LNCaP clone FGC (cell line): ENCODE data around the gene CPAMD8.

Source experiments
- DNase-seq: peaks from one replicate; pipeline ENCODE4 v3.0.0-alpha.2; 2011; ENCODE audit warnings: low read depth
- H3K4me3 ChIP-seq: 2 replicates; pipeline ENCODE4 v1.5.1; 2011; ENCODE audit warnings: mild to moderate bottlenecking, low read depth, low read length, control low read depth
- TF ChIP-seq, protein P1 (sequence below): IDR thresholded peaks from 2 replicates; pipeline ENCODE4 v1.5.1; 2012; ENCODE audit warnings: mild to moderate bottlenecking; ENCODE audit not compliant: control insufficient read depth, insufficient read depth; ENCODE audit errors: extremely low read depth

The CPAMD8 gene

DNA sequence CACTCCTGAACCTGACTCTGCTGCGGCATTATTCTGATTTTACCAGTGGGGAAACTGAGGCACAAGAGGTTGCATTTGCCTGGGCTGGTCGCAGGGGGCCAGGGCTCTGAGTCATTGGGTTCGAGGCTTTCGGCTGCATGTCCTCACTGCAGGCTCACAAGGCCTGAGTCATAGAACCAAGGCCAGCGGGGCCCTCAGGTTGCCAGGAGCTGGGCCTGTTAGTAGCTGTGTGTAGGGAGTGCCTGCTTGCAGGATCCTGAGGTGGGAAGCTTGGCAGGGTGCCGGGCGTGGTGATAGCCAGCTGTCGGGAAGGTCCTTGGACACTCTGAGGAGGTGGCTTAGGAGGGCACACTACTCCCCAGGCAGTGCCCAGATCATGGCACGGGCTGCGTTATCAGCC lies 159.4 kb downstream of the CPAMD8 start:
- no peak overlapping the region for H3K4me3 ChIP-seq
- TF ChIP-seq, protein P1, sequence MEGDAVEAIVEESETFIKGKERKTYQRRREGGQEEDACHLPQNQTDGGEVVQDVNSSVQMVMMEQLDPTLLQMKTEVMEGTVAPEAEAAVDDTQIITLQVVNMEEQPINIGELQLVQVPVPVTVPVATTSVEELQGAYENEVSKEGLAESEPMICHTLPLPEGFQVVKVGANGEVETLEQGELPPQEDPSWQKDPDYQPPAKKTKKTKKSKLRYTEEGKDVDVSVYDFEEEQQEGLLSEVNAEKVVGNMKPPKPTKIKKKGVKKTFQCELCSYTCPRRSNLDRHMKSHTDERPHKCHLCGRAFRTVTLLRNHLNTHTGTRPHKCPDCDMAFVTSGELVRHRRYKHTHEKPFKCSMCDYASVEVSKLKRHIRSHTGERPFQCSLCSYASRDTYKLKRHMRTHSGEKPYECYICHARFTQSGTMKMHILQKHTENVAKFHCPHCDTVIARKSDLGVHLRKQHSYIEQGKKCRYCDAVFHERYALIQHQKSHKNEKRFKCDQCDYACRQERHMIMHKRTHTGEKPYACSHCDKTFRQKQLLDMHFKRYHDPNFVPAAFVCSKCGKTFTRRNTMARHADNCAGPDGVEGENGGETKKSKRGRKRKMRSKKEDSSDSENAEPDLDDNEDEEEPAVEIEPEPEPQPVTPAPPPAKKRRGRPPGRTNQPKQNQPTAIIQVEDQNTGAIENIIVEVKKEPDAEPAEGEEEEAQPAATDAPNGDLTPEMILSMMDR, result no peak
- DNase-seq, result no peak

DNA sequence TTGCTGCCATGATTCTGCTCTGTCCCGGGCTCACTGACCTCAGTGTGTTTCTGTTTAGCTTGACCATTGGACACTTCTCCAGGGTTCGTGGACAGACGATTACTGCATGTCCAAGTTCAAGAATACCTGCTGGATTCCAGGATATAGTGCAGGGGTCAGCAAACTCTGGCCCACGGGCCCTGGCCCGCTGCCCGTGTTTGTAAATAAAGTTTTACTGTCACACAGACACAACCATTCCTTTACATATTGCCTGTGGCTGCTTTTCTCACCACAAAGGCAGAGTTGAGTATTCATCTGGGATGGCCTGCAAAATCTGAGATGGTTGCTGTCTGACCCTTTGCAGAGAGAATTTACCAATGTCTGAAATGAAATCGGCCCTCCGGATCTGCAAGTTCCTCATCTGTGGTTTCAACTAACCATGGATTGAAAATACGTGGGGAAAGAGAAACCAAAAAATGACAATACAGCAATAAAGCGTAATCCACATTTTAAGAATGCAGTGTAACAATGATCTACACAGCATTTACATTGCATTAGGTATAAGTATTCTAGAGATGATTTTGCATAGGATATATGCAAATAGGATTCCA lies 163.7 kb downstream of the CPAMD8 start:
- peak; percentile 3 for DNase-seq
- TF ChIP-seq, protein P1, result no peak
- no peak overlapping the region for H3K4me3 ChIP-seq

DNA sequence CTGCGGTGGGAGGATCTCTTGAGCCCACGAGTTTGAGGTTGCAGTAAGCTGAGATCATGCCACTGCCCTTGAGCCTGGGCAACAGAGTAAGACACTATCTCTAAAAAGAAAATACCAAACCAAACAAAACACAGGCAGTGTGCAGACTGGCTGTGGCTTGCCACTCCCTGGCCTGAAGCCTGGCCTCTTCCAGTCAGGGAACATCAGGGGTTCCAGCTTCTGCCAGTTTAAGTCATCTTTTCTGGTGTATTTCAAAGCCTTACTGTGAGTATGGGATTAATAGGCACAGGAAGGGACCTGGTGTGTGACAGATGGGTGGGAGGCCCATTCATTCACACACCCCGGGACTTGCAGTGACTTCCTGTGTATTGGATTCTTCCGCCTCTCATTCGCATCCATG lies 164.8 kb downstream of the CPAMD8 start:
- no peak for DNase-seq
- H3K4me3 ChIP-seq, result no peak overlapping the region
- TF ChIP-seq, protein P1, result no peak

DNA sequence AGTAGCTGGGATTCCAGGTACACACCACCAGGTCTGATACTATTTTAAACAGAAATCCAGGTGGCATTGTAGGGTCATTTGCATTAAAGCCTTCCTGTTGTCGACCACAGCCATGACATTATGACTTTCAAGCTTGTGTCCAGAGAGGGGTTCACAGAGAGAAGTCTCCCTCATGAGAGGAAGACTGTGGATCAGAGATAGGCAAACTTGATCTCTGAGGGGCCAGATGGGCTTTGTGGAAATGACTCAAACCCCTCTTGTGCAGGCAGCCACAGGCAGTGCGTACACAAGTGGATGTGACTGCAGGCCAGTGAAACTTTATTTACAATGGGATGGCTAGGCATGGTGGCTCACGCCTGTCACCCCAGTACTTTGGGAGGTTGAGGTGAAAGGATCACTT lies 165.6 kb downstream of the CPAMD8 start:
- TF ChIP-seq, protein P1, result no peak
- no peak overlapping the region for H3K4me3 ChIP-seq
- no peak for DNase-seq

DNA sequence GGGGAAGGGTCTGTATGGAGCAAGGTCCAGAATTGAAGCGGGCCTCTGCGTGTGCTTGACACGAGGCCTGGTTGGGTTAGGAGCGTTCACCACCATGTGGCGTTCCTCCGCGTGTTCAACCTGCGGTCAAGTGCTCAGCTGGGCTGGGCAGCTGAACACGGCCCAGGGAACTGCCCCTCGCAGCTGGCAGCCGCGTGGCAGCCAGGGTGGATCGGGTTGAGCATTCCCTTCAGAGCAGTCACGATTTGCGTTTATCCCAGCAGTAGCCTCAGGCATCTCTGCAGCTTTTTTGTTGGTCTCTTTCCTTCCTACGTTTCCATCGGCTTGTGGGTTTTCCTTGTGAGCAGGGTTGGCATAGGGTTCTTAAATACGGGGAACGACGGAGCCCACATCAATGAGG lies 166.5 kb downstream of the CPAMD8 start:
- no peak for DNase-seq
- H3K4me3 ChIP-seq, result no peak overlapping the region
- TF ChIP-seq, protein P1, result no peak

DNA sequence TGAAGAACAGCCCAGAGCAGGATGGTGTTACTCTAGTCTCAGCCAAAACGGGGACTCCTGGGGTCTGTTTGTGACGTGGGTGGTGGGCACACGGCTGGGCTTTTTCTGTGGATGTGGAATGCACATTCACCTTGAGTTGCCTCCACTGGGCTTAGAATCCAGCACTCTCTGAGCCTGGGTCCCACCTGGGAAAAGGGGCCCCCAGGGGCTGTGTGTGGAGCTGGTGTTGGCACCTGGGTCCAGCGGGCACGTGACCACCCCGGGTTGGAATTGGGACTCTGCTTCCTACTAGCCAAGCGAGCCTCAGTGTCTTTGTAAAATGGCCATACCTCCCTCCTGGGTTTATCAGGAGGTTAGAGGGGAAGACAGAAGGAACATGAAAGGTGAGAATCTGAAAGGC lies 167.0 kb downstream of the CPAMD8 start:
- no peak for DNase-seq
- H3K4me3 ChIP-seq, result no peak overlapping the region
- TF ChIP-seq, protein P1, result no peak

DNA sequence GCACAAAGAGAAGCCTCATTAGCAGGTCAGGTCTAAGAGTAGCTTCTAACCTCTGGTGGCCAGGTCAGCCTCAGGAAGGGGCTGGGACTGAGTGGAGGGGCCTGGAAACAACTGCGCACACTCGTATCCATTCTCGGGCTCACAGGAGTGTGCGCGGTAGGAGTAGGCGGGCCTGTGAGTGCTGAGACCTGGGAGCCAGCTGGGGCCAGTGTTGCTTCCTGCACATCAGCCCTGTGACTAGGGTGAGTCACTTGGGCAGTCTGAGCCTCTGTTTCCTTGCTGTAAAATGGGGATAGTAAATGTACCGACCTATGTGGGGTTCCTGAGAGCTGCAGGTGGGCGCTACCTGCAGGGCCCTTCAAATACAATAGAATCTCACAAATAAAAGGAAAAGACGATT lies 170.5 kb downstream of the CPAMD8 start:
- TF ChIP-seq, protein P1, result no peak
- no peak for DNase-seq
- H3K4me3 ChIP-seq, result no peak overlapping the region
